Activated CD8-positive, alpha-beta T cell treated with anti-CD3 and anti-CD28 coated beads for 36 hours (primary cell): ENCODE results near the gene NUB1. TPM values are rescaled to one million over a fixed set of nuclear protein-coding genes. Genes with fewer than 3 reads are reported as not detected.

Experiments
- ATAC-seq: fragments of 200-7000 bp; cut with Tn5 transposase; one replicate; pipeline ENCODE4 v1.10.0; 2021; ENCODE audit warnings: mild to moderate bottlenecking, moderate library complexity
- CTCF ChIA-PET: fragments of 350-600 bp; sonication (Branson Sonifier 250); formaldehyde crosslinking; loops from one replicate; lab custom pipeline; 2021; ENCODE audit warnings: antibody characterized with exemption; lab: Charles Lee
- POLR2A ChIA-PET: fragments of 350-600 bp; sonication (Branson Sonifier 250); formaldehyde crosslinking; loops from one replicate; lab custom pipeline; 2021; ENCODE audit warnings: antibody characterized with exemption; lab: Charles Lee
- DNase-seq: peaks from one replicate; pipeline ENCODE4 v3.0.0-alpha.2; 2020
- H3K27ac Mint-ChIP-seq: one replicate; pipeline ENCODE4 v1.8.0; 2021; ENCODE audit warnings: mild to moderate bottlenecking, mixed read lengths
- H3K27me3 Mint-ChIP-seq: one replicate; pipeline ENCODE4 v1.8.0; 2021; ENCODE audit warnings: mixed read lengths
- H3K36me3 Mint-ChIP-seq: one replicate; pipeline ENCODE4 v1.8.0; 2021; ENCODE audit warnings: low read depth, mixed read lengths
- H3K4me1 Mint-ChIP-seq: one replicate; pipeline ENCODE4 v1.8.0; 2021; ENCODE audit warnings: low read depth, mixed read lengths
- H3K4me3 Mint-ChIP-seq: one replicate; pipeline ENCODE4 v1.8.0; 2021; ENCODE audit warnings: mild to moderate bottlenecking, moderate library complexity, mixed read lengths
- H3K9me3 Mint-ChIP-seq: one replicate; pipeline ENCODE4 v1.8.0; 2021; ENCODE audit warnings: mixed read lengths
- CTCF ChIP-seq: fragments of 200-600 bp; IDR thresholded peaks from one replicate; pipeline ENCODE4 v1.8.0; 2022; ENCODE audit warnings: antibody characterized with exemption, mild to moderate bottlenecking
- intact Hi-C: fragments of 100-400 bp; cut with micrococcal nuclease; formaldehyde crosslinking; loops from one replicate; pipeline ENCODE4 v1.10.0; 2022
- total RNA-seq, 2 experiments: library from RNA; stranded (reverse); gene quantifications; one replicate each; pipeline ENCODE4 v1.2.3, GENCODE V29; 2021

NUB1 gene
- total RNA-seq, 2 experiments from 2014 or later, result 41.0 to 42.5 TPM

- peaks cover 2% of the 10 kb centered on the region for H3K36me3 Mint-ChIP-seq
- ChIA-PET POLR2A (no interaction called here), CTCF (interaction anchor here (1.0 to 7.2 kb wide), 2 partner anchors 33 to 47 kb away, joined by 3 to 35 read pairs; no protein-coding TSS in a partner anchor)
- intact Hi-C loops, result no loop called here
- ATAC-seq (no peak), DNase-seq (no peak)
- no peak for TF ChIP-seq CTCF
- no peak overlapping the region for H3K27ac Mint-ChIP-seq
- H3K9me3 Mint-ChIP-seq, result peaks cover 9% of the 10 kb centered on the region
- peaks cover 30% of the 10 kb centered on the region for H3K4me1 Mint-ChIP-seq
- H3K4me3 Mint-ChIP-seq, result no peak overlapping the region
- peaks cover 24% of the 10 kb centered on the region for H3K27me3 Mint-ChIP-seq
Measured at GRCh38 chr7:151415375-151416105, 73.9 kb downstream of the NUB1 start.

GRCh38 chr7:151416112-151416940 lies 74.7 kb downstream of the NUB1 start:
- H3K36me3 Mint-ChIP-seq, result peaks cover 2% of the 10 kb centered on the region
- H3K9me3 Mint-ChIP-seq, result peaks cover 9% of the 10 kb centered on the region
- intact Hi-C loops, result no loop called here
- DNase-seq (no peak), ATAC-seq (no peak)
- no peak overlapping the region for H3K4me3 Mint-ChIP-seq
- H3K4me1 Mint-ChIP-seq, result peaks cover 28% of the 10 kb centered on the region
- H3K27ac Mint-ChIP-seq, result no peak overlapping the region
- ChIA-PET CTCF (interaction anchor here (7.2 kb wide), 1 partner anchor 32 kb away, joined by 35 read pairs; no protein-coding TSS in a partner anchor), POLR2A (no interaction called here)
- peaks cover 17% of the 10 kb centered on the region for H3K27me3 Mint-ChIP-seq
- TF ChIP-seq CTCF, result no peak

GRCh38 chr7:151416941-151417315 lies 75.3 kb downstream of the NUB1 start:
- DNase-seq (no peak), ATAC-seq (no peak)
- ChIA-PET CTCF (interaction anchor here (0.9 to 7.2 kb wide), 2 partner anchors 32 to 49 kb away, joined by 3 to 35 read pairs; no protein-coding TSS in a partner anchor), POLR2A (no interaction called here)
- Mint-ChIP-seq H3K36me3 (peaks cover 2% of the 10 kb centered on the region), H3K27ac (no peak overlapping the region), H3K9me3 (peaks cover 9% of the 10 kb centered on the region), H3K4me3 (no peak overlapping the region), H3K27me3 (peaks cover 12% of the 10 kb centered on the region), H3K4me1 (peaks cover 24% of the 10 kb centered on the region)
- intact Hi-C loops, result no loop called here
- no peak for TF ChIP-seq CTCF

- DNase-seq (no peak), ATAC-seq (no peak)
- Mint-ChIP-seq H3K36me3 (peaks cover 2% of the 10 kb centered on the region), H3K27me3 (peaks cover 2% of the 10 kb centered on the region), H3K4me3 (no peak overlapping the region), H3K9me3 (peaks cover 5% of the 10 kb centered on the region), H3K27ac (no peak overlapping the region), H3K4me1 (no peaks in the 10 kb centered on the region)
- ChIA-PET POLR2A (interaction anchor here (0.6 kb wide), 1 partner anchor 12 kb away, joined by 3 read pairs; no protein-coding TSS in a partner anchor), CTCF (interaction anchor here (1.3 to 1.6 kb wide), 2 partner anchors 10 to 110 kb away, joined by 3 read pairs; no protein-coding TSS in a partner anchor)
- intact Hi-C loops, result no loop called here
- no peak for TF ChIP-seq CTCF
Measured at GRCh38 chr7:151420144-151420543, 78.5 kb downstream of the NUB1 start.
